IMR-90 (cell line): ENCODE results near the gene MDP1.

Experiments
- CEBPB ChIP-seq: IDR thresholded peaks from 2 replicates; pipeline ENCODE4 v1.6.1; 2012; ENCODE audit warnings: low read depth, low read length, improper control_type of control experiment
- CTCF ChIP-seq: conservative IDR thresholded peaks from 2 replicates; pipeline ENCODE4 v1.5.1; 2012; ENCODE audit warnings: mild to moderate bottlenecking, low read depth, low read length, improper control_type of control experiment
- MXI1 ChIP-seq: IDR thresholded peaks from 2 replicates; pipeline ENCODE4 v1.6.1; 2012; ENCODE audit warnings: low read depth, mild to moderate bottlenecking, low read length, moderate library complexity, borderline replicate concordance
- POLR2A ChIP-seq: IDR thresholded peaks from 2 replicates; pipeline ENCODE4 v1.6.1; 2012; ENCODE audit warnings: mild to moderate bottlenecking, low read depth, low read length
- RAD21 ChIP-seq: IDR thresholded peaks from 2 replicates; pipeline ENCODE4 v1.6.1; 2012; ENCODE audit warnings: low read length, improper control_type of control experiment
- RCOR1 ChIP-seq: IDR thresholded peaks from 2 replicates; pipeline ENCODE4 v1.6.1; 2012; ENCODE audit warnings: mild to moderate bottlenecking, low read length, improper control_type of control experiment; ENCODE audit not compliant: insufficient replicate concordance
- RFX5 ChIP-seq: IDR thresholded peaks from 2 replicates; pipeline ENCODE4 v1.8.0; 2012; ENCODE audit warnings: low read depth, mild to moderate bottlenecking, low read length, moderate library complexity
- SMC3 ChIP-seq: fragments of 150-350 bp; IDR thresholded peaks from 2 replicates; pipeline ENCODE4 v1.6.1; 2016; ENCODE audit warnings: low read depth, mild to moderate bottlenecking, antibody characterized with exemption, low read length, moderate library complexity
- TF ChIP-seq, protein P1 (sequence below): fragments of 150-350 bp; IDR thresholded peaks from 2 replicates; pipeline ENCODE4 v1.6.1; 2016; ENCODE audit warnings: low read depth, mild to moderate bottlenecking, low read length, moderate library complexity, borderline replicate concordance

DNA sequence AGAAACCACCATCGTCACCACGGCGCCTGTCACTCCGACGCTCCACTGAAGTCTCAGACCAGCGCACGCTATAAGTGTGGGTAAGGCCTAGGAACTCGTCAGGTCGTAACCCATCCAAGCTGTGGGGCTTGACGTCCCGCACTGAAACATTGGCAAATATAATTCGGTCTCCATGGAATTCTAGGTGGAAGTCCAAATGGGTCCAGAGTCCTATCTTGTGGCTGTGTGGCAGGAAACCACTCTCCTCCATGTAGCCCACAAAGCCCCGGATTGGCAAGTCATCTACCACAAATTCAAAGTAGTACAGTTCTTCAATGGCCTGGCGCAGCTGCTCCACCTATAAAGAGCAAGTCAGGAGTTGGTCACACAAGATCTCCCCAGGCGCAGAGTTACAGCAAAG is 22.9 kb downstream of the MDP1 start:
- no peak for TF ChIP-seq CEBPB
- TF ChIP-seq CTCF, result no peak
- no peak for TF ChIP-seq RCOR1
- TF ChIP-seq POLR2A, result no peak
- no peak for TF ChIP-seq RAD21
- TF ChIP-seq SMC3, result no peak
- no peak for TF ChIP-seq RFX5
- TF ChIP-seq, protein P1, sequence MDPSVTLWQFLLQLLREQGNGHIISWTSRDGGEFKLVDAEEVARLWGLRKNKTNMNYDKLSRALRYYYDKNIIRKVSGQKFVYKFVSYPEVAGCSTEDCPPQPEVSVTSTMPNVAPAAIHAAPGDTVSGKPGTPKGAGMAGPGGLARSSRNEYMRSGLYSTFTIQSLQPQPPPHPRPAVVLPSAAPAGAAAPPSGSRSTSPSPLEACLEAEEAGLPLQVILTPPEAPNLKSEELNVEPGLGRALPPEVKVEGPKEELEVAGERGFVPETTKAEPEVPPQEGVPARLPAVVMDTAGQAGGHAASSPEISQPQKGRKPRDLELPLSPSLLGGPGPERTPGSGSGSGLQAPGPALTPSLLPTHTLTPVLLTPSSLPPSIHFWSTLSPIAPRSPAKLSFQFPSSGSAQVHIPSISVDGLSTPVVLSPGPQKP, result no peak
- TF ChIP-seq MXI1, result no peak
